ENCODE results near the gene KCTD8.

Gene KCTD8

DNA sequence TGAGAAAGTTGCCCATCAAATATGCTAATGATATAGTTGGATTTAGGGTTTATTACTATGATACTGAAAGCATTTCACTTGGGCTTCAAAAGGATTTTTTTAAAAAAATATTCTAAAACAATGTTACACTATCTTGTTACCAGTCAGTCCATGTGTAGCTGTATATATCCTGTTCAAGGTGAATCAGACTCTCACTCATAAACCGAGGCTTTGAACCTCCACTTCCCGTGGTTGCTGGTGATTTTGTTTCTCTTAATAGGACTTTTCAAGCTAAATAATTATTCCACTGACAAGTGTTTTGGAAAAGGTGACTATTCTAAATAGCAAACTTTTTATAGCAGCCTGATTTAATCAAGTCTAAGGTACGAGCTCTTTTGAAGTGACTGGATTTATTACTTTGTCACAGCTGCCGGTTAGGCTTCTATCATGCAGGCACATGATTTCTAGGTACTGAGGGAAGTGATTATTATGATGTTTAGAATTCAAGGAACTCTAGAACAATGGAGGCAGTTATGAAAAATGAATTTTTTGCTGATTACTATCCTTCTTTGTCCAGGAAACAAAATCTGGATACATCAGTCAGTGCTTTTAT, 287.7 kb downstream of the KCTD8 start:
- peaks cover 0 to 8% of the 10 kb centered on the region in 2 donors for H3K4me1 ChIP-seq (ENCODE audit: control insufficient read depth in 1 of 2, insufficient read depth in 2 of 2, low read length in 2 of 2)
- H3K4me3 ChIP-seq (ENCODE audit: low read depth in 1 of 2, low read length in 2 of 2), result no peak overlapping the region
- H3K27ac ChIP-seq (ENCODE audit: low read length), result no peak overlapping the region
- no peaks in the 10 kb centered on the region for H3K27me3 ChIP-seq (ENCODE audit: low read depth, low read length)
- H3K36me3 ChIP-seq (ENCODE audit: control insufficient read depth in 1 of 2, insufficient read depth in 2 of 2, low read length in 2 of 2), result no peaks in the 10 kb centered on the region
- no peaks in the 10 kb centered on the region for H3K9me3 ChIP-seq (ENCODE audit: control insufficient read depth in 1 of 2, low read length in 2 of 2)

DNA sequence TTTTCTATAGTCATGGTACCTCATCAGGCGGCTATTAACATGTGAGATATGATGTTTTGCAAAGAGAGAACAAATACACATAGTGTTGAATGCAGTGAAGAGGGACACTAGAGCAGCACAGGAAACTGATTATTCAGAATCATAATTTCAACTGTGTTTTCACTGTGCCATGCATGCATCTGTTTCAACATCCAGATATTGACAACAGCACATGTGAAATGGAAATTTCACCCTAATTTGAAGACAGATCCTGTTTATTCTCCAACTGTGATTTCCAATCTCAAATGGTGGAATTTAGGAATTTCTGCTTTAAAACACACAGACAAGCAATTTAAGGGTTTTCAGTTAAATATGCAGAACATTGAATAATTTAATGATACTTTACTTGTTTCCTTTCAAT, 288.6 kb downstream of the KCTD8 start:
- H3K4me3 ChIP-seq (ENCODE audit: low read depth in 1 of 2, low read length in 2 of 2), result no peak overlapping the region
- H3K4me1 ChIP-seq (ENCODE audit: control insufficient read depth in 1 of 2, insufficient read depth in 2 of 2, low read length in 2 of 2), result peaks cover 0 to 8% of the 10 kb centered on the region in 2 donors
- no peaks in the 10 kb centered on the region for H3K36me3 ChIP-seq (ENCODE audit: control insufficient read depth in 1 of 2, insufficient read depth in 2 of 2, low read length in 2 of 2)
- H3K27me3 ChIP-seq (ENCODE audit: low read depth, low read length), result no peaks in the 10 kb centered on the region
- no peak overlapping the region for H3K27ac ChIP-seq (ENCODE audit: low read length)
- no peaks in the 10 kb centered on the region for H3K9me3 ChIP-seq (ENCODE audit: control insufficient read depth in 1 of 2, low read length in 2 of 2)

DNA sequence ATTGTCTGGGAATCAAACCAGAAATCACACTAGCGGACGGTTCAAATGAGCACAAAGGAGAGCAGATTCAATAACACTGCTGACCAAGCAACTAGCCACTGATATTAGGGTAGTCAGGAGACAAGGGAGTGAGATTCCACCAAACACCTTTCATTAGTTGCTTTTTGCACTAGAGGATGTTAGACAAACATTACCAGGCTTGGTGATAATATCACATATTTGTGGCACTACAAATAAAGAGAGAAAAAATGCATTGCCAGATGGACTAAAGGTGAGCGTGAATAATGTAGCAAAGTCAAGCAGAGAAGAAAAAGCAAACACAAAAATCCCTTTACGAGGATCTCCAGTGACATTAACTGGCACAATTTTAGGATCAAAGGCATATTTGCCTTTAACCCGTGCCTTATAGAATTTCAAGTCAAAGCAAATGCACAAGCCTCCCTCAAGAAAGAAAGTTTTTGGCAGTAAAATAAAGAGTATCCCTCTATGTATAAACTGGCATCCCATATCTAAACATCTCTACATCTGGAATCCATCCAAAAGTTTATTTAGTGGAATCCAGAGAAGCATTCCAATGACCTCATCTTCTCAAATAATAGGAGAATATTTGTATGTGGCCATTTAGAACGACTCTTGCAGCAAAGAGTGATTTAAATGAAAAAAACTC, 290.9 kb downstream of the KCTD8 start:
- Histone ChIP-seq H3K4me3 (ENCODE audit: low read depth in 1 of 2, low read length in 2 of 2) (no peak overlapping the region), H3K27ac (ENCODE audit: low read length) (no peak overlapping the region), H3K36me3 (ENCODE audit: control insufficient read depth in 1 of 2, insufficient read depth in 2 of 2, low read length in 2 of 2) (no peaks in the 10 kb centered on the region), H3K27me3 (ENCODE audit: low read depth, low read length) (no peaks in the 10 kb centered on the region), H3K9me3 (ENCODE audit: control insufficient read depth in 1 of 2, low read length in 2 of 2) (no peaks in the 10 kb centered on the region), H3K4me1 (ENCODE audit: control insufficient read depth in 1 of 2, insufficient read depth in 2 of 2, low read length in 2 of 2) (peaks cover 0 to 8% of the 10 kb centered on the region in 2 donors)

DNA sequence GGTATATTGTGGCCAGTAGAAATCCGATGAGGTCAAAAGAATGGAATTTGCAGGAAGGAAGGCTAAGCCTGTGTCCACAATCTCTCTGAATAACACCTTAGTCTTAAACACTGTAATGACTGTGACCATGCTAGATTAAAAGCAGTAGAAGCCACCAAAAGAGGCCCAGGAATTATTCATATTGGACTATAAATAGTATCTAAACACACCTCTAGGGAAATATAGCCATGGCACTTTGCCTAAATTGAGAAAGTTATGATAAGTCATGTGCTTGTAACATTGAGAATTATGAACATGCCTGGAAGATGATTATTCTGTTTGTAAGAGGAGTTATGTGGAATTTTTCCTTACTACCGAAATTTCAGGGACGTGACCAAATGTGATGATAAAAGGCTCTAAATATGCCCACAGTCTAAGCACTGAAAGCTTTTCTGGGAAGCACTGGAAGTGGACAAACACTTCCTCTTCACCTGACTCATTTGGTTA, 298.5 kb downstream of the KCTD8 start:
- no peak overlapping the region for H3K27ac ChIP-seq (ENCODE audit: low read length)
- no peaks in the 10 kb centered on the region for H3K36me3 ChIP-seq (ENCODE audit: control insufficient read depth in 1 of 2, insufficient read depth in 2 of 2, low read length in 2 of 2)
- no peaks in the 10 kb centered on the region for H3K4me1 ChIP-seq (ENCODE audit: control insufficient read depth in 1 of 2, insufficient read depth in 2 of 2, low read length in 2 of 2)
- H3K4me3 ChIP-seq (ENCODE audit: low read depth in 1 of 2, low read length in 2 of 2), result no peak overlapping the region
- peaks cover 0 to 6% of the 10 kb centered on the region in 2 donors for H3K9me3 ChIP-seq (ENCODE audit: control insufficient read depth in 1 of 2, low read length in 2 of 2)
- no peaks in the 10 kb centered on the region for H3K27me3 ChIP-seq (ENCODE audit: low read depth, low read length)

DNA sequence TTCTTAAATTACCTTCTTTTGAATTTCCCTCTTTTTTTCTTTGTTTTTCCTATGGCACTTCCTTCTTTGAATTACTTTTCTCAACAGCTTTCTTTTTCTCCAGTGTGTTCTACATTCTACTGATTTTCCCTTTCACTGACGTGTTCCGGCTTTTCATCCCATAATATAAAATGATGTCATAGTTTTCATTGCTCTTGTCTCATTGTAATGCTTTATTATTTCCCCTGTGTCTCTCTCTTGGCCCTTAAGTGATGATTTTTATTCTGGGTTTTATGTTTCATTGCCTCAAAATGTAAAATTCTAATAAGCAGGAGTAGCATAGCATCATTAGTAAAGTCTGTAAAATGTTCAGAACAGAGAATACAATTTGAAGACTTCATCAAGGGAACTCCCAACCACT, 299.3 kb downstream of the KCTD8 start:
- no peaks in the 10 kb centered on the region for H3K27me3 ChIP-seq (ENCODE audit: low read depth, low read length)
- H3K9me3 ChIP-seq (ENCODE audit: control insufficient read depth in 1 of 2, low read length in 2 of 2), result peaks cover 0 to 6% of the 10 kb centered on the region in 2 donors
- H3K36me3 ChIP-seq (ENCODE audit: control insufficient read depth in 1 of 2, insufficient read depth in 2 of 2, low read length in 2 of 2), result no peaks in the 10 kb centered on the region
- no peak overlapping the region for H3K27ac ChIP-seq (ENCODE audit: low read length)
- no peak overlapping the region for H3K4me3 ChIP-seq (ENCODE audit: low read depth in 1 of 2, low read length in 2 of 2)
- no peaks in the 10 kb centered on the region for H3K4me1 ChIP-seq (ENCODE audit: control insufficient read depth in 1 of 2, insufficient read depth in 2 of 2, low read length in 2 of 2)

DNA sequence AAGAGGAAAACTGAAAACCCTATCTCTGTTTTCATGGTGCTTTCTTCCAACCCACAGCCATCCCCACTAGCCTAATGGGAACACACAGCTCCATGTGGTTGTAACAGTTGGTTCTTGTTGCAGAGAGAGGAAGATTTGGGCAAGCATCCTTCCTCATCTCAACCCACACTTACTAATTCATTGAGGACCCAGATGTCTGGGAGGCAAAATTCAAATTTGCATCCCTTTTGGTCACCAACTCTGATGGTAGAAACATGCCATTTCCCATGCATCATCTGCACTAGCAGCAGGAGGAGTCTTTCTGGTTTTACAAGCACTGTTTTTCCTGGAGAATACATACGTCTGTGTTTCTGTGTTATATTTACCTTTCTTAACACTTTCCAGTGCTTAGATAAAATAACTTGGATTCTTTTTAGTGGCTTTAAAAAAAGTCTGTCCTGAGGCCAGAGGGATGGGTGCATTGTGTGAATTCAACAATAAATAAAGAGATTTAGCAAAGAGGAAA, 301.0 kb downstream of the KCTD8 start:
- Histone ChIP-seq H3K27me3 (ENCODE audit: low read depth, low read length) (no peaks in the 10 kb centered on the region), H3K4me3 (ENCODE audit: low read depth in 1 of 2, low read length in 2 of 2) (no peak overlapping the region), H3K27ac (ENCODE audit: low read length) (no peak overlapping the region), H3K4me1 (ENCODE audit: control insufficient read depth in 1 of 2, insufficient read depth in 2 of 2, low read length in 2 of 2) (no peaks in the 10 kb centered on the region), H3K9me3 (ENCODE audit: control insufficient read depth in 1 of 2, low read length in 2 of 2) (peaks cover 0 to 6% of the 10 kb centered on the region in 2 donors), H3K36me3 (ENCODE audit: control insufficient read depth in 1 of 2, insufficient read depth in 2 of 2, low read length in 2 of 2) (no peaks in the 10 kb centered on the region)

DNA sequence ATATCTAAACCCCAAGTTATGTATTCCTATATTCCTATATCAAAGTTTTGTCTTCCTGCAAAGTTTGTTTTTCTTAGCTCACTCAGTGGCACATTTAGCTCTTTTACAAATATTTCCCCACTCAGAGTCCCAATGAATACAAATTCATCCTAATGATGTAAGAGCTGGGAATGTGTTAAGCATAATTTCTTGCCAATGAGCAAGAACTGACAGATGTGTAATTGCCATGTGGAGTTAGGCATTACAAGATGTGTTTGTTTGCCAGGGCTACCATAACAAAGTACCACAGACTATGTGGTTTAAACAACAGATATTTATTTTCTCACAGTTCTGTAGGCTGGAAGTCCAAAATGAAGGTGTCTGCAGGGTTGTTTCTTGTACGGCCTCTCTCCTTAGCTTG, 302.1 kb downstream of the KCTD8 start:
- H3K36me3 ChIP-seq (ENCODE audit: control insufficient read depth in 1 of 2, insufficient read depth in 2 of 2, low read length in 2 of 2), result no peaks in the 10 kb centered on the region
- no peaks in the 10 kb centered on the region for H3K4me1 ChIP-seq (ENCODE audit: control insufficient read depth in 1 of 2, insufficient read depth in 2 of 2, low read length in 2 of 2)
- H3K9me3 ChIP-seq (ENCODE audit: control insufficient read depth in 1 of 2, low read length in 2 of 2), result peaks cover 0 to 6% of the 10 kb centered on the region in 2 donors
- H3K27ac ChIP-seq (ENCODE audit: low read length), result no peak overlapping the region
- H3K4me3 ChIP-seq (ENCODE audit: low read depth in 1 of 2, low read length in 2 of 2), result no peak overlapping the region
- H3K27me3 ChIP-seq (ENCODE audit: low read depth, low read length), result no peaks in the 10 kb centered on the region

DNA sequence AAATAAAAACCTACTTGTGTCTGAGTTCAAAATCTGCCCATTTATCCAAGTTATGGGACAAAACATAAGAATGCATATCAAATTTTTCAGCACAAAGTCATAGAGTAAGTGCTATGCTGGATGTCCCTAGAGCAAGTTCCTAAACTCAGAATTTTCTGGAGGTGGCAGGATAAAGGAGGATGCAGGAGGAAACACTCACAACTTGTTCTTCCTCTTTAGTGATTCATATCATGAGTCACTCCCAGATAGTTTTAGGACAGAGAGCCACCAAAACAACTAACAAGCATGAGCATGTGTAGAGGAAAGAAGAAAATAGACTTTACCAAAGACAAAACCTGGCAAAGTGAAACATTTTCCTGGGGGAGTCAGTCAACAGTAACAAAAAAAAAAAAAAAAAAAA, 302.7 kb downstream of the KCTD8 start:
- Histone ChIP-seq H3K9me3 (ENCODE audit: control insufficient read depth in 1 of 2, low read length in 2 of 2) (peaks cover 0 to 6% of the 10 kb centered on the region in 2 donors), H3K4me3 (ENCODE audit: low read depth in 1 of 2, low read length in 2 of 2) (no peak overlapping the region), H3K27ac (ENCODE audit: low read length) (no peak overlapping the region), H3K36me3 (ENCODE audit: control insufficient read depth in 1 of 2, insufficient read depth in 2 of 2, low read length in 2 of 2) (no peaks in the 10 kb centered on the region), H3K4me1 (ENCODE audit: control insufficient read depth in 1 of 2, insufficient read depth in 2 of 2, low read length in 2 of 2) (no peaks in the 10 kb centered on the region), H3K27me3 (ENCODE audit: low read depth, low read length) (no peaks in the 10 kb centered on the region)

DNA sequence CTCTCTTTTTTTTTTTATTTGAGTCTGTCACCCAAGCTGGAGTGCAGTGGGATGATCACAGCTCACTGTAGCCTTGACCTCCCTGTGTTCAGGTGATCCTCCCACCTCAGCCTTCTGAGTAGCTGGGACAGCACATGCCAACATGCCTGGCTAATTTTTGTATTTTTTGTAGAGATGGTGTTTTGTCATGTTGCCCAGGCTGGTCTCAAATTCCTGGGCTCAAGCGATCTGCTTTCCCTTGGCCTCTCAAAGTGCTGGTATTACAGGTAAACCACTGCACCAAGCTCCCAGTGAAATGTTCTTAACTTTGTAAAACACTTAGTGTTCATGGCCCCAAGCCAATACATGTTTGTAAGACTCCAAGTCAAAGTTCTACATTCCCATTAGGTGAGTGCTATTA, 316.1 kb downstream of the KCTD8 start:
- Histone ChIP-seq H3K9me3 (ENCODE audit: control insufficient read depth in 1 of 2, low read length in 2 of 2) (no peaks in the 10 kb centered on the region), H3K36me3 (ENCODE audit: control insufficient read depth in 1 of 2, insufficient read depth in 2 of 2, low read length in 2 of 2) (no peaks in the 10 kb centered on the region), H3K27ac (ENCODE audit: low read length) (no peak overlapping the region), H3K4me3 (ENCODE audit: low read depth in 1 of 2, low read length in 2 of 2) (no peak overlapping the region), H3K4me1 (ENCODE audit: control insufficient read depth in 1 of 2, insufficient read depth in 2 of 2, low read length in 2 of 2) (no peaks in the 10 kb centered on the region), H3K27me3 (ENCODE audit: low read depth, low read length) (no peaks in the 10 kb centered on the region)

Data from muscle layer of duodenum (tissue), 2 donors.